SIG-M5 (cell line): Measurements from ENCODE around the gene ZNF383.
A peak's percentile ranks its signal among the peaks of the same experiment; 100 is the strongest.
"Not testable (repeated sequence)": the region's sequence is repeated elsewhere in the genome, so short reads cannot be mapped to it uniquely, and the experiment has no call there.

ENCODE experiments used
- DNase-seq: peaks from one replicate; lab custom pipeline; 2025; lab: John Stamatoyannopoulos, UW

ZNF383 gene

GRCh38 chr19:37217775-37218591 lies at the start of gene ZNF383:
TSS of gene ZNF383 (plus strand) at chr19:37218214. CDS start at chr19:37230454, 12,240 bp downstream.
- peak; percentile 39 for DNase-seq

GRCh38 chr19:37172368-37173366 lies 45.3 kb upstream of the ZNF383 start, which contains the start of gene ZNF585A:
TSS of gene ZNF585A (minus strand) at chr19:37172695. CDS start at chr19:37169910, 2,785 bp downstream.
- peak; percentile 62 for DNase-seq

- not testable (repeated sequence) for DNase-seq
Observed at GRCh38 chr19:37186071-37186470, 31.9 kb upstream of the ZNF383 start.

- DNase-seq = not testable (repeated sequence)
Observed at GRCh38 chr19:37195248-37195647, 22.8 kb upstream of the ZNF383 start.

- not testable (repeated sequence) for DNase-seq
Observed at GRCh38 chr19:37197115-37197514, 20.9 kb upstream of the ZNF383 start.

- DNase-seq = no peak
Observed at GRCh38 chr19:37197768-37198167, 20.2 kb upstream of the ZNF383 start.

GRCh38 chr19:37217480-37217774 lies 587 bp upstream of the ZNF383 start:
- no peak for DNase-seq

- DNase-seq = no peak
Observed at GRCh38 chr19:37218592-37218935, 550 bp downstream of the ZNF383 start.

- DNase-seq = no peak
Observed at GRCh38 chr19:37220383-37220782, 2.4 kb downstream of the ZNF383 start.

GRCh38 chr19:37221136-37221535 lies 3.1 kb downstream of the ZNF383 start:
- no peak for DNase-seq

GRCh38 chr19:37226248-37226647 lies 8.2 kb downstream of the ZNF383 start:
- no peak for DNase-seq

GRCh38 chr19:37227996-37228395 lies 10.0 kb downstream of the ZNF383 start:
- DNase-seq = no peak

- no peak for DNase-seq
Observed at GRCh38 chr19:37243206-37243632, 25.2 kb downstream of the ZNF383 start.

GRCh38 chr19:37251308-37252229 lies 33.6 kb downstream of the ZNF383 start:
- DNase-seq = no peak

- DNase-seq = not testable (repeated sequence)
Observed at GRCh38 chr19:37263028-37263427, 45.0 kb downstream of the ZNF383 start.

- not testable (repeated sequence) for DNase-seq
Observed at GRCh38 chr19:37267005-37267404, 49.0 kb downstream of the ZNF383 start.

- not testable (repeated sequence) for DNase-seq
Observed at GRCh38 chr19:37267755-37268154, 49.7 kb downstream of the ZNF383 start.

- not testable (repeated sequence) for DNase-seq
Observed at GRCh38 chr19:37280656-37281055, 62.6 kb downstream of the ZNF383 start.

GRCh38 chr19:37284020-37284419 lies 66.0 kb downstream of the ZNF383 start:
- not testable (repeated sequence) for DNase-seq

GRCh38 chr19:37289229-37289628 lies 71.2 kb downstream of the ZNF383 start:
- DNase-seq = not testable (repeated sequence)
